Sigmoid colon (tissue), 7 donors: ENCODE data around the gene PRM1. TPM values are rescaled to one million over a fixed set of nuclear protein-coding genes. Genes with fewer than 3 reads are reported as not detected.

Experiments
- DNase-seq: peaks from one replicate; pipeline ENCODE4 v3.0.0-alpha.2; 2019
- H3K27ac ChIP-seq, 4 donors: fragments of 200-600 bp; sonication (generic); one replicate each; pipeline ENCODE4 v1.5.1; 2016 to 2019; ENCODE audit warnings: mild to moderate bottlenecking in 1 of 4
- H3K27me3 ChIP-seq, 3 donors: fragments of 200-600 bp; sonication (generic); one replicate each; pipeline ENCODE4 v1.5.1; 2019; ENCODE audit warnings: mild to moderate bottlenecking in 1 of 3
- H3K36me3 ChIP-seq, 4 donors: fragments of 200-600 bp; sonication (generic); one replicate each; pipeline ENCODE4 v1.5.1; 2016 to 2019
- H3K4me1 ChIP-seq, 4 donors: fragments of 200-600 bp; sonication (generic); one replicate each; pipeline ENCODE4 v1.5.1; 2017 to 2019
- H3K4me3 ChIP-seq, 4 donors: fragments of 200-600 bp; sonication (generic); one replicate each; pipeline ENCODE4 v1.5.1; 2017 to 2019; ENCODE audit warnings: mild to moderate bottlenecking in 2 of 4, moderate library complexity in 1 of 4
- H3K9me3 ChIP-seq, 4 donors: fragments of 200-600 bp in 3 of 4; sonication (generic) in 3 of 4; one replicate each; pipeline versions ENCODE4 v1.5.1 to v1.6.1; 2013 to 2019
- CTCF ChIP-seq, 4 experiments: fragments of 450-650 bp in 3 of 4; fragments of 200-600 bp in 1 of 4; IDR thresholded peaks; one replicate each; pipeline ENCODE4 v1.5.1; 2016 to 2019; ENCODE audit warnings: antibody characterized with exemption in 4 of 4, mild to moderate bottlenecking in 3 of 4, moderate library complexity in 2 of 4
- EP300 ChIP-seq, 4 donors: sonication (generic); formaldehyde crosslinking; IDR thresholded peaks; one replicate each; pipeline ENCODE4 v1.6.1; 2017; ENCODE audit warnings: antibody characterized with exemption in 4 of 4
- POLR2A ChIP-seq, 2 donors: fragments of 450-650 bp; IDR thresholded peaks; one replicate each; pipeline ENCODE4 v1.6.1; 2016; ENCODE audit warnings: antibody characterized with exemption in 2 of 2, mild to moderate bottlenecking in 2 of 2, moderate library complexity in 2 of 2
- POLR2AphosphoS5 ChIP-seq, 4 donors: sonication (generic); formaldehyde crosslinking; IDR thresholded peaks; one replicate each; pipeline ENCODE4 v1.6.1; 2017; ENCODE audit warnings: antibody characterized with exemption in 4 of 4
- WGBS, 2 donors: extraction: QIAGEN DNeasy Blood & Tissue Kit; methylation state at CpG; one replicate each; pipeline ENCODE4 v1.1.7; 2013; 5-methylcytosine and 5-hydroxymethylcytosine counted together
- intact Hi-C: fragments of 100-400 bp; cut with DNase I; formaldehyde crosslinking; loops from one replicate; pipeline ENCODE4 v1.15.1; 2023
- polyA plus RNA-seq, 3 donors: library from polyadenylated mRNA; stranded (reverse); fragments of 200-250 nt; gene quantifications; one replicate each; pipeline ENCODE4 v1.2.3, GENCODE V29; 2013
- total RNA-seq, 4 donors: library from RNA; depleted of rRNA; stranded (reverse); fragments of >200 nt; gene quantifications; one replicate each; pipeline ENCODE4 v1.1.0, GENCODE V29; 2016
- donor health status: healthy with polysubstance abuse.
- donor health status: Bipolar disorder and iron deficiency.
- donor health status: healthy.

Gene PRM1
- total and polyA plus RNA-seq, 7 donors, result not detected

- WGBS, 2 donors, result 92% methylated on average over 8 of the region's 8 CpGs
- no peaks in the 10 kb centered on the region for H3K36me3 ChIP-seq
- H3K4me1 ChIP-seq, result peaks cover 0 to under 1% (median 0%) of the 10 kb centered on the region in 4 donors
- no peak overlapping the region for H3K27ac ChIP-seq
- intact Hi-C loops, result no loop called here
- no peaks in the 10 kb centered on the region for H3K27me3 ChIP-seq
- no peaks in the 10 kb centered on the region for H3K9me3 ChIP-seq
- no peak for DNase-seq
- H3K4me3 ChIP-seq, result no peak overlapping the region
- TF ChIP-seq POLR2AphosphoS5 (IDR thresholded peaks at IDR 0.05) (no peak), POLR2A (IDR thresholded peaks at IDR 0.05) (no peak), CTCF (IDR thresholded peaks at IDR 0.05) (no peak), EP300 (IDR thresholded peaks at IDR 0.05) (no peak)
Observed at GRCh38 chr16:11248133-11248532, 33.0 kb downstream of the PRM1 start.

- DNase-seq, result no peak
- H3K27ac ChIP-seq, result no peak overlapping the region
- no peaks in the 10 kb centered on the region for H3K9me3 ChIP-seq
- H3K27me3 ChIP-seq, result no peaks in the 10 kb centered on the region
- no peak overlapping the region for H3K4me3 ChIP-seq
- H3K36me3 ChIP-seq, result no peaks in the 10 kb centered on the region
- intact Hi-C loops, result no loop called here
- H3K4me1 ChIP-seq, result no peaks in the 10 kb centered on the region
- TF ChIP-seq EP300 (IDR thresholded peaks at IDR 0.05), result no peak
- TF ChIP-seq POLR2A (IDR thresholded peaks at IDR 0.05), result no peak
- no peak for TF ChIP-seq CTCF (IDR thresholded peaks at IDR 0.05)
- TF ChIP-seq POLR2AphosphoS5 (IDR thresholded peaks at IDR 0.05), result no peak
Observed at GRCh38 chr16:11245988-11246387, 35.1 kb downstream of the PRM1 start.

- H3K9me3 ChIP-seq, result no peaks in the 10 kb centered on the region
- H3K27me3 ChIP-seq, result no peaks in the 10 kb centered on the region
- no peak overlapping the region for H3K27ac ChIP-seq
- H3K4me3 ChIP-seq, result no peak overlapping the region
- no peak for DNase-seq
- intact Hi-C loops, result no loop called here
- H3K36me3 ChIP-seq, result no peaks in the 10 kb centered on the region
- TF ChIP-seq POLR2A (IDR thresholded peaks at IDR 0.05), result no peak
- no peak for TF ChIP-seq POLR2AphosphoS5 (IDR thresholded peaks at IDR 0.05)
- TF ChIP-seq EP300 (IDR thresholded peaks at IDR 0.05), result no peak
- no peak for TF ChIP-seq CTCF (IDR thresholded peaks at IDR 0.05)
- 75 to 92% methylated on average over 5 of the region's 5 CpGs for WGBS, 2 donors
- H3K4me1 ChIP-seq, result peaks cover 0 to 5% (median 0%) of the 10 kb centered on the region in 4 donors
Observed at GRCh38 chr16:11245222-11245737, 35.9 kb downstream of the PRM1 start.

- DNase-seq, result no peak
- H3K4me3 ChIP-seq, result no peak overlapping the region
- H3K27me3 ChIP-seq, result no peaks in the 10 kb centered on the region
- peaks cover 0 to 5% (median 0%) of the 10 kb centered on the region in 4 donors for H3K4me1 ChIP-seq
- no peaks in the 10 kb centered on the region for H3K36me3 ChIP-seq
- WGBS, 2 donors, result 86 to 91% methylated on average over 12 of the region's 12 CpGs
- TF ChIP-seq POLR2A (IDR thresholded peaks at IDR 0.05), result no peak
- no peak for TF ChIP-seq CTCF (IDR thresholded peaks at IDR 0.05)
- no peak for TF ChIP-seq EP300 (IDR thresholded peaks at IDR 0.05)
- no peak for TF ChIP-seq POLR2AphosphoS5 (IDR thresholded peaks at IDR 0.05)
- H3K9me3 ChIP-seq, result no peaks in the 10 kb centered on the region
- intact Hi-C loops, result no loop called here
- H3K27ac ChIP-seq, result no peak overlapping the region
Observed at GRCh38 chr16:11242658-11243057, 38.5 kb downstream of the PRM1 start.
